WTC11 (cell line): Measurements from ENCODE around the gene DMP1. TPM values are rescaled to one million over a fixed set of nuclear protein-coding genes. Genes with fewer than 3 reads are reported as not detected.
A peak's percentile ranks its signal among the peaks of the same experiment; 100 is the strongest.
"Not testable (repeated sequence)": the region's sequence is repeated elsewhere in the genome, so short reads cannot be mapped to it uniquely, and the experiment has no call there.

Source experiments
- ATAC-seq: fragments of 200-7000 bp; cut with Tn5 transposase; 2 replicates; pipeline ENCODE4 v1.10.0; 2021; ENCODE audit warnings: mild to moderate bottlenecking, moderate library complexity
- CTCF ChIA-PET: fragments of 300-600 bp; sonication (Branson Sonifier 250); formaldehyde crosslinking; loops from one replicate; lab custom pipeline; 2021; ENCODE audit warnings: antibody characterized with exemption; lab: Charles Lee
- POLR2A ChIA-PET: fragments of 350-600 bp; sonication (Branson Sonifier 250); formaldehyde crosslinking; loops from one replicate; lab custom pipeline; 2021; ENCODE audit warnings: antibody characterized with exemption; lab: Charles Lee
- DNase-seq: peaks from one replicate; pipeline ENCODE4 v3.0.0; 2021; ENCODE audit warnings: low spot score
- H3K27ac Mint-ChIP-seq: 2 replicates; pipeline ENCODE4 v1.8.0; 2021; ENCODE audit warnings: mixed read lengths
- H3K27me3 Mint-ChIP-seq: 2 replicates; pipeline ENCODE4 v1.8.0; 2021; ENCODE audit warnings: low read depth, mild to moderate bottlenecking, moderate library complexity, mixed read lengths
- H3K36me3 Mint-ChIP-seq: 2 replicates; pipeline ENCODE4 v1.8.0; 2021; ENCODE audit warnings: mixed read lengths
- H3K4me1 Mint-ChIP-seq: 2 replicates; pipeline ENCODE4 v1.8.0; 2022; ENCODE audit warnings: mixed read lengths
- H3K4me3 Mint-ChIP-seq: 2 replicates; pipeline ENCODE4 v1.8.0; 2021; ENCODE audit warnings: mild to moderate bottlenecking, moderate library complexity, mixed read lengths
- H3K9me3 Mint-ChIP-seq: 2 replicates; pipeline ENCODE4 v1.8.0; 2021; ENCODE audit warnings: mixed read lengths
- ATF1 ChIP-seq: sonication (generic); formaldehyde crosslinking; IDR thresholded peaks from 2 replicates; pipeline ENCODE4 v1.8.1; 2023; ENCODE audit warnings: mild to moderate bottlenecking, moderate library complexity, missing genetic modification reagents
- EMX1 ChIP-seq: fragments of 250-450 bp; sonication (Bioruptor Pico); IDR thresholded peaks from 2 replicates; pipeline ENCODE4 v1.8.0; 2021; ENCODE audit warnings: mild to moderate bottlenecking
- GABPB1 ChIP-seq: sonication (generic); formaldehyde crosslinking; IDR thresholded peaks from 2 replicates; pipeline ENCODE4 v1.8.1; 2023; ENCODE audit warnings: mild to moderate bottlenecking, missing genetic modification reagents
- HMGA2 ChIP-seq: fragments of 250-450 bp; sonication (Bioruptor Pico); IDR thresholded peaks from 2 replicates; pipeline ENCODE4 v1.4.0; 2021; ENCODE audit warnings: mild to moderate bottlenecking, moderate library complexity
- JAZF1 ChIP-seq: fragments of 250-450 bp; sonication (Bioruptor Pico); IDR thresholded peaks from 2 replicates; pipeline ENCODE4 v1.9.0; 2021; ENCODE audit warnings: moderate library complexity, mild to moderate bottlenecking, inconsistent platforms
- OVOL2 ChIP-seq: fragments of 250-450 bp; sonication (Bioruptor Pico); IDR thresholded peaks from 2 replicates; pipeline ENCODE4 v1.9.0; 2021; ENCODE audit warnings: mild to moderate bottlenecking, borderline replicate concordance
- TP53 ChIP-seq: sonication (generic); formaldehyde crosslinking; IDR thresholded peaks from 2 replicates; pipeline ENCODE4 v1.8.1; 2023; ENCODE audit warnings: mild to moderate bottlenecking, missing genetic modification reagents
- total RNA-seq: library from RNA; stranded (reverse); gene quantifications from 3 replicates; pipeline ENCODE4 v1.2.3, GENCODE V29; 2021
- TF ChIP-seq, protein P1 (sequence below): fragments of 250-450 bp; sonication (Bioruptor Pico); IDR thresholded peaks from 2 replicates; pipeline ENCODE4 v1.9.0; 2021; ENCODE audit warnings: mild to moderate bottlenecking, borderline replicate concordance
- TF ChIP-seq, protein P2 (sequence below): sonication (generic); formaldehyde crosslinking; IDR thresholded peaks from 2 replicates; pipeline ENCODE4 v1.8.1; 2022; ENCODE audit warnings: mild to moderate bottlenecking, moderate library complexity, missing genetic modification reagents
- TF ChIP-seq, protein P3 (sequence below): sonication (generic); formaldehyde crosslinking; IDR thresholded peaks from 2 replicates; pipeline ENCODE4 v1.8.1; 2022; ENCODE audit warnings: low read depth, mild to moderate bottlenecking, moderate library complexity, missing genetic modification reagents, borderline replicate concordance
- TF ChIP-seq, protein P4 (sequence below): sonication (generic); formaldehyde crosslinking; IDR thresholded peaks from 2 replicates; pipeline ENCODE4 v1.8.0; 2022; ENCODE audit warnings: mild to moderate bottlenecking, missing genetic modification reagents
- TF ChIP-seq, protein P5 (sequence below): fragments of 250-450 bp; sonication (Bioruptor Pico); IDR thresholded peaks from 2 replicates; pipeline ENCODE4 v1.9.0; 2021; ENCODE audit warnings: mild to moderate bottlenecking

DMP1 gene
- total RNA-seq, 1 experiment from 2014 or later, result 0.11 TPM

DNA sequence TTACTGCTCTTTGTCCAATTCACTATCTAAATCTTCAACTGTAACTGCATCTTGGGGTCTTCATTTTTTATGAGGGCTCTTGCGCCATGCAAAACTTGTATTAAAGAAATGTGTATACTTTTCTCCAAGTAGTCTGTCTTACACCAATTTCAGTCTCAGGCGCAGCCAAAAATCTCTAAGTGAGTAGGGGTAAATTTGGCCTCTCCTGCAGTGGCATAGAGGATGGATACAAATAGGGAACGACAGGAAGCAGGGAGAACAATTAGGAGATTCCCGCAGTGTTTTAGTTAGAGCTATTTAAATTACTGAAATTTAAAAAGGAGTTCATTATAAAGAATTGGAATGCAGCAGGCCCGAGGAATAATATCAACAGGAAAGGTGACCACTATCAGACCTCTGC lies 30.2 kb downstream of the DMP1 start:
- H3K9me3 Mint-ChIP-seq, result peaks cover 19% of the 10 kb centered on the region
- H3K4me1 Mint-ChIP-seq, result peaks cover 37% of the 10 kb centered on the region
- peak overlapping the region; percentile 45 for H3K4me3 Mint-ChIP-seq
- ChIA-PET CTCF (interaction anchor here (0.7 to 5.2 kb wide), 11 partner anchors 14 to 293 kb away, joined by 3 to 102 read pairs (median 4); no protein-coding TSS in a partner anchor), POLR2A (no interaction called here)
- H3K36me3 Mint-ChIP-seq, result peaks cover 11% of the 10 kb centered on the region
- H3K27ac Mint-ChIP-seq, result peak overlapping the region; percentile 89
- TF ChIP-seq, protein P1, sequence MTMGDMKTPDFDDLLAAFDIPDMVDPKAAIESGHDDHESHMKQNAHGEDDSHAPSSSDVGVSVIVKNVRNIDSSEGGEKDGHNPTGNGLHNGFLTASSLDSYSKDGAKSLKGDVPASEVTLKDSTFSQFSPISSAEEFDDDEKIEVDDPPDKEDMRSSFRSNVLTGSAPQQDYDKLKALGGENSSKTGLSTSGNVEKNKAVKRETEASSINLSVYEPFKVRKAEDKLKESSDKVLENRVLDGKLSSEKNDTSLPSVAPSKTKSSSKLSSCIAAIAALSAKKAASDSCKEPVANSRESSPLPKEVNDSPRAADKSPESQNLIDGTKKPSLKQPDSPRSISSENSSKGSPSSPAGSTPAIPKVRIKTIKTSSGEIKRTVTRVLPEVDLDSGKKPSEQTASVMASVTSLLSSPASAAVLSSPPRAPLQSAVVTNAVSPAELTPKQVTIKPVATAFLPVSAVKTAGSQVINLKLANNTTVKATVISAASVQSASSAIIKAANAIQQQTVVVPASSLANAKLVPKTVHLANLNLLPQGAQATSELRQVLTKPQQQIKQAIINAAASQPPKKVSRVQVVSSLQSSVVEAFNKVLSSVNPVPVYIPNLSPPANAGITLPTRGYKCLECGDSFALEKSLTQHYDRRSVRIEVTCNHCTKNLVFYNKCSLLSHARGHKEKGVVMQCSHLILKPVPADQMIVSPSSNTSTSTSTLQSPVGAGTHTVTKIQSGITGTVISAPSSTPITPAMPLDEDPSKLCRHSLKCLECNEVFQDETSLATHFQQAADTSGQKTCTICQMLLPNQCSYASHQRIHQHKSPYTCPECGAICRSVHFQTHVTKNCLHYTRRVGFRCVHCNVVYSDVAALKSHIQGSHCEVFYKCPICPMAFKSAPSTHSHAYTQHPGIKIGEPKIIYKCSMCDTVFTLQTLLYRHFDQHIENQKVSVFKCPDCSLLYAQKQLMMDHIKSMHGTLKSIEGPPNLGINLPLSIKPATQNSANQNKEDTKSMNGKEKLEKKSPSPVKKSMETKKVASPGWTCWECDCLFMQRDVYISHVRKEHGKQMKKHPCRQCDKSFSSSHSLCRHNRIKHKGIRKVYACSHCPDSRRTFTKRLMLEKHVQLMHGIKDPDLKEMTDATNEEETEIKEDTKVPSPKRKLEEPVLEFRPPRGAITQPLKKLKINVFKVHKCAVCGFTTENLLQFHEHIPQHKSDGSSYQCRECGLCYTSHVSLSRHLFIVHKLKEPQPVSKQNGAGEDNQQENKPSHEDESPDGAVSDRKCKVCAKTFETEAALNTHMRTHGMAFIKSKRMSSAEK (CRISPR knock-in tag), result 0 out of 2 replicates have a peak, but pooled peaks have one; percentile 20
- TF ChIP-seq JAZF1, result no peak
- no peak for DNase-seq
- H3K27me3 Mint-ChIP-seq, result no peaks in the 10 kb centered on the region; the same call in 1 of the 2 replicates
- ATAC-seq, result peak; percentile 61

DNA sequence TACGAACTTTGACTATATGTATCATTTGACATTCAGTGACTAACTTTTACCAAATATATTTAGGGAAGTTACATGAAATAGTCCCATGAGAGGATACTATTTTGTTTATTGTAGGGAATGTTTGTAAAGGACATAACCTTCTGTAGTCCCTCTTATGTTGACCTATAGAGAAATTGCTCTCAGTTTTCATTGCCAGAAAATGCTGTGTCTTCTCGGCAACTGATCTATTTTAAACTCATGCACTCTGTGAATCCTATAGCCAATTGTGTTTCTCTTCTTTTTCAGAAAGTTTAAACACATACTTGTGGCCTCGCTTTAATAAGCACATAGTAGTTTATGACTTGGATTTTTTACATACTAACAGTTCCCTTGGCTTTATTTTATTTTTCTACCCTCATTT lies 38.2 kb downstream of the DMP1 start:
- Mint-ChIP-seq H3K4me1 (no peaks in the 10 kb centered on the region), H3K27ac (no peak overlapping the region), H3K27me3 (peaks cover 9% of the 10 kb centered on the region; the same call in 1 of the 2 replicates), H3K4me3 (no peak overlapping the region), H3K36me3 (peaks cover 40% of the 10 kb centered on the region), H3K9me3 (peaks cover 59% of the 10 kb centered on the region)
- no peak for DNase-seq
- ATAC-seq, result no peak
- CTCF ChIA-PET, result no interaction called here
- TF ChIP-seq, protein P2, sequence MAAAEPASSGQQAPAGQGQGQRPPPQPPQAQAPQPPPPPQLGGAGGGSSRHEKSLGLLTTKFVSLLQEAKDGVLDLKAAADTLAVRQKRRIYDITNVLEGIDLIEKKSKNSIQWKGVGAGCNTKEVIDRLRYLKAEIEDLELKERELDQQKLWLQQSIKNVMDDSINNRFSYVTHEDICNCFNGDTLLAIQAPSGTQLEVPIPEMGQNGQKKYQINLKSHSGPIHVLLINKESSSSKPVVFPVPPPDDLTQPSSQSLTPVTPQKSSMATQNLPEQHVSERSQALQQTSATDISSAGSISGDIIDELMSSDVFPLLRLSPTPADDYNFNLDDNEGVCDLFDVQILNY (CRISPR knock-in tag), result no peak
- TF ChIP-seq OVOL2 (CRISPR knock-in tag) (no peak), GABPB1 (CRISPR knock-in tag) (no peak), ATF1 (CRISPR knock-in tag) (no peak), EMX1 (CRISPR knock-in tag) (no peak), TP53 (CRISPR knock-in tag) (no peak), HMGA2 (CRISPR knock-in tag) (no peak)
- TF ChIP-seq, protein P3, sequence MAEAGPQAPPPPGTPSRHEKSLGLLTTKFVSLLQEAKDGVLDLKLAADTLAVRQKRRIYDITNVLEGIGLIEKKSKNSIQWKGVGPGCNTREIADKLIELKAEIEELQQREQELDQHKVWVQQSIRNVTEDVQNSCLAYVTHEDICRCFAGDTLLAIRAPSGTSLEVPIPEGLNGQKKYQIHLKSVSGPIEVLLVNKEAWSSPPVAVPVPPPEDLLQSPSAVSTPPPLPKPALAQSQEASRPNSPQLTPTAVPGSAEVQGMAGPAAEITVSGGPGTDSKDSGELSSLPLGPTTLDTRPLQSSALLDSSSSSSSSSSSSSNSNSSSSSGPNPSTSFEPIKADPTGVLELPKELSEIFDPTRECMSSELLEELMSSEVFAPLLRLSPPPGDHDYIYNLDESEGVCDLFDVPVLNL (CRISPR knock-in tag), result no peak
- TF ChIP-seq, protein P4, sequence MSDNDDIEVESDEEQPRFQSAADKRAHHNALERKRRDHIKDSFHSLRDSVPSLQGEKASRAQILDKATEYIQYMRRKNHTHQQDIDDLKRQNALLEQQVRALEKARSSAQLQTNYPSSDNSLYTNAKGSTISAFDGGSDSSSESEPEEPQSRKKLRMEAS (CRISPR knock-in tag), result no peak
- TF ChIP-seq, protein P5, sequence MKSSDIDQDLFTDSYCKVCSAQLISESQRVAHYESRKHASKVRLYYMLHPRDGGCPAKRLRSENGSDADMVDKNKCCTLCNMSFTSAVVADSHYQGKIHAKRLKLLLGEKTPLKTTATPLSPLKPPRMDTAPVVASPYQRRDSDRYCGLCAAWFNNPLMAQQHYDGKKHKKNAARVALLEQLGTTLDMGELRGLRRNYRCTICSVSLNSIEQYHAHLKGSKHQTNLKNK (CRISPR knock-in tag), result no peak
- POLR2A ChIA-PET, result no interaction called here

DNA sequence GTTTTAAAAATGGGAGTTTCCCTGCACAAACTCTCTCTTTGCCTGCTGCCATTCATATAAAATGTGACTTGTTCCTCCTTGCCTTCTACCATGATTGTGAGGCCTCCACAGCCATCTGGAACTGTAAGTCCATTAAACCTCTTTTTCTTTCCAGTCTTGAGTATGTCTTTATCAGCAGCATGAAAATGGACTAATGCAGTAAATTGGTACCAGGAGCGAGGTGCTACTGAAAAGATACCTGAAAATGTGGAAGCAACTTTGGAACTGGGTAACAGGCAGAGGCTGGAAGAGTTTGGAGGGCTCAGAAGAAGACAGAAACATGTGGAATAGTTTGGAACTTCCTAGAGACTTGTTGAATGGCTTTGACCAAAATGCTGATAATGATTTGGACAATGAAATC lies 40.9 kb downstream of the DMP1 start:
- H3K36me3 Mint-ChIP-seq, result peaks cover 56% of the 10 kb centered on the region

DNA sequence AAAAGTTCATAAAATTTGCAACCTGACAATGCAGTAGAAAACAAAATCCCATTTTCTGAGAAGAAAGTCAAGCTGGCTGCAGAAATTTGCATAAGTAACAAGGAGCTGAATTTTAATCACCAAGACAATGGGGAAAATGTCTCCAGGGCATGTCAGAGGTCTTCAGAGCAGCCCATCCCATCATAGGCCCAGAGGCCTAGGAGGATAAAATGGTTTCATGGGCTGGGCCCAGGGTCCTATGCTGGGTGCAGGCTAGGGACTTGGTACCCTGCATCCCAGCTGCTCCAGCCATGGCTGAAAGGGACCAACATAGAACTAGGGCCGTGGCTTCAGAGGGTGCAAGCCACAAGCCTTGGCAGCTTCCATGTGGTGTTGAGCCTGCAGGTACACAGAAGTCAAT lies 42.0 kb downstream of the DMP1 start:
- Mint-ChIP-seq H3K27me3 (peaks cover 12% of the 10 kb centered on the region; the same call in 1 of the 2 replicates), H3K9me3 (peaks cover 80% of the 10 kb centered on the region), H3K36me3 (peaks cover 61% of the 10 kb centered on the region)
- ATAC-seq, H3K27ac Mint-ChIP-seq, DNase-seq, POLR2A ChIA-PET, H3K4me1 Mint-ChIP-seq, H3K4me3 Mint-ChIP-seq, CTCF ChIA-PET: not testable (repeated sequence)

More for the DNA sequence above, 40.9 kb downstream of the DMP1 start:
- ATAC-seq, DNase-seq, H3K4me1 Mint-ChIP-seq, CTCF ChIA-PET, H3K27ac Mint-ChIP-seq, H3K4me3 Mint-ChIP-seq: not testable (repeated sequence)
- POLR2A ChIA-PET, result interaction anchor here (0.7 kb wide), 1 partner anchor 165 kb away, joined by 3 read pairs; no protein-coding TSS in a partner anchor
- Mint-ChIP-seq H3K9me3 (peaks cover 77% of the 10 kb centered on the region), H3K27me3 (peaks cover 12% of the 10 kb centered on the region; the same call in 1 of the 2 replicates)
